ENCODE measurements around the gene PSMD14. TPM values are rescaled to one million over a fixed set of nuclear protein-coding genes. Genes with fewer than 3 reads are reported as not detected.

PSMD14 gene
- total and polyA plus RNA-seq, 2 of the 13 experiments (the other 11 are each of a cell fraction or from before 2014, with no cell fraction given) = 60.6 to 149 TPM

- TF ChIP-seq, protein P1, sequence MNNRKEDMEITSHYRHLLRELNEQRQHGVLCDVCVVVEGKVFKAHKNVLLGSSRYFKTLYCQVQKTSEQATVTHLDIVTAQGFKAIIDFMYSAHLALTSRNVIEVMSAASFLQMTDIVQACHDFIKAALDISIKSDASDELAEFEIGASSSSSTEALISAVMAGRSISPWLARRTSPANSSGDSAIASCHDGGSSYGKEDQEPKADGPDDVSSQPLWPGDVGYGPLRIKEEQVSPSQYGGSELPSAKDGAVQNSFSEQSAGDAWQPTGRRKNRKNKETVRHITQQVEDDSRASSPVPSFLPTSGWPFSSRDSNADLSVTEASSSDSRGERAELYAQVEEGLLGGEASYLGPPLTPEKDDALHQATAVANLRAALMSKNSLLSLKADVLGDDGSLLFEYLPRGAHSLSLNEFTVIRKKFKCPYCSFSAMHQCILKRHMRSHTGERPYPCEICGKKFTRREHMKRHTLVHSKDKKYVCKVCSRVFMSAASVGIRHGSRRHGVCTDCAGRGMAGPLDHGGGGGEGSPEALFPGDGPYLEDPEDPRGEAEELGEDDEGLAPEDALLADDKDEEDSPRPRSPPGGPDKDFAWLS (CRISPR knock-in tag; IDR thresholded peaks at IDR 0.05; ENCODE audit: borderline replicate concordance) = no peak
These were observed 76.6 kb downstream of the PSMD14 start (continued) for GRCh38 chr2:161384864-161385263.

DNA sequence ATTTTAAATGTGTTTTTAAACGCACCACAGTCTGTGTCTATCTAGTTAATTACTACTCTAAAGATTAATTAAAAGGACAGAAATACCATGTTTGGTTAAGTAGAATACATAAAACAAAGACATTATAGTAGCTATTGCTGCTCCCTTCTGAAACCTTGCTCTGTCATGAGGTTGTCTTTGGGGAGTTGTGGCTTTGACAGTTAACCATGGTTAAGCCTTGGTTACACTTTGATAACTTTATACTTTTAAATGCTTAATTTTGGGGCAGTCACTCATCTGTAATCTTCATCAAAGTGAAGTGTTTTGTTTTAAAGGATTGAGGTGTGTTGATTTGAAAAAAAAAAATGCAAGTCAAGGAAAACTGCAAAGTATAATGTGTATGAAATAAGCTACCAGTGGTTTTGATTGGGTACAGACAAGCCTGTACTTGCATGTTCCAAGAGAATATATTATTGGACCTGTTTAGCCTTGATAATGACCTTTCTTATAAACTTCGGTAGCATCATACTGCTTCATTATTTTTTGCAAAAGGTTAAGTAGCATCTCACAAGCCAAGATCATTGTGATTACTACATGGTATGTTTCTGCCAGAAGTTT lies 78.1 kb downstream of the PSMD14 start:
- WGBS (ENCODE audit: low lambda C conversion rate) = 96% methylated on average over 2 of the region's 2 CpGs
- ChIA-PET CTCF (ENCODE audit: low intra/inter-chr PET ratio, low total read pairs) (no interaction called here), POLR2A (no interaction called here)
- no TSS peak for BruUV-seq (replicated peaks)
- in situ Hi-C loops (cut with HindIII; ENCODE audit: extremely low pct_ligation_motif_present, low pct_unique_long_range_greater_than_20kb) = no loop called here
- H3K9me3 ChIP-seq (ENCODE audit: low read length) = no peaks in the 10 kb centered on the region
- no peaks in the 10 kb centered on the region for H4K20me1 ChIP-seq (ENCODE audit: insufficient read depth, low read length)
- H3K4me2 ChIP-seq (ENCODE audit: low read depth, low read length) = no peak overlapping the region
- no peaks in the 10 kb centered on the region for H3K4me1 ChIP-seq (ENCODE audit: insufficient read depth, low read length)
- FAIRE-seq (no peak), ATAC-seq (no peak), DNase-seq (ENCODE audit: low spot score) (no peak)
- no peak overlapping the region for H3K4me3 ChIP-seq (replicated peaks in 1 of 3; ENCODE audit: insufficient read depth in 1 of 3, low read depth in 2 of 3, low read length in 3 of 3)
- intact Hi-C loops (cut with micrococcal nuclease; ENCODE audit: unreplicated experiment) = no loop called here
- no peak overlapping the region for H2AFZ ChIP-seq (ENCODE audit: low read length)
- no peak overlapping the region for H3K27ac ChIP-seq (ENCODE audit: extremely low read length, insufficient read depth, low read length)
- H3K9ac ChIP-seq (ENCODE audit: insufficient read depth, low read depth, low read length) = no peak overlapping the region
- H3K27me3 ChIP-seq (ENCODE audit: control insufficient read depth in 1 of 2, insufficient read depth in 2 of 2, low read length in 2 of 2) = no peaks in the 10 kb centered on the region
- peaks cover 4 to 23% of the 10 kb centered on the region in 2 experiments; a peak in 3 of 5 replicates for H3K36me3 ChIP-seq (replicated peaks in 1 of 2; ENCODE audit: control insufficient read depth in 1 of 2, insufficient read depth in 2 of 2, low read length in 2 of 2)
- no peaks in the 10 kb centered on the region for H3K79me2 ChIP-seq (ENCODE audit: insufficient read depth, low read length)
- TF ChIP-seq, protein P2, sequence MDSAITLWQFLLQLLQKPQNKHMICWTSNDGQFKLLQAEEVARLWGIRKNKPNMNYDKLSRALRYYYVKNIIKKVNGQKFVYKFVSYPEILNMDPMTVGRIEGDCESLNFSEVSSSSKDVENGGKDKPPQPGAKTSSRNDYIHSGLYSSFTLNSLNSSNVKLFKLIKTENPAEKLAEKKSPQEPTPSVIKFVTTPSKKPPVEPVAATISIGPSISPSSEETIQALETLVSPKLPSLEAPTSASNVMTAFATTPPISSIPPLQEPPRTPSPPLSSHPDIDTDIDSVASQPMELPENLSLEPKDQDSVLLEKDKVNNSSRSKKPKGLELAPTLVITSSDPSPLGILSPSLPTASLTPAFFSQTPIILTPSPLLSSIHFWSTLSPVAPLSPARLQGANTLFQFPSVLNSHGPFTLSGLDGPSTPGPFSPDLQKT (CRISPR knock-in tag; IDR thresholded peaks at IDR 0.05; ENCODE audit: borderline replicate concordance) = no peak
- no peak for TF ChIP-seq TBX3 (IDR thresholded peaks at IDR 0.05; ENCODE audit: borderline replicate concordance)
- TF ChIP-seq HMG20A (CRISPR knock-in tag; IDR thresholded peaks at IDR 0.05; ENCODE audit: borderline replicate concordance) = no peak
- TF ChIP-seq SMAD1 (CRISPR knock-in tag; IDR thresholded peaks at IDR 0.05; ENCODE audit: borderline replicate concordance, low read depth) = no peak
- TF ChIP-seq, protein P3, sequence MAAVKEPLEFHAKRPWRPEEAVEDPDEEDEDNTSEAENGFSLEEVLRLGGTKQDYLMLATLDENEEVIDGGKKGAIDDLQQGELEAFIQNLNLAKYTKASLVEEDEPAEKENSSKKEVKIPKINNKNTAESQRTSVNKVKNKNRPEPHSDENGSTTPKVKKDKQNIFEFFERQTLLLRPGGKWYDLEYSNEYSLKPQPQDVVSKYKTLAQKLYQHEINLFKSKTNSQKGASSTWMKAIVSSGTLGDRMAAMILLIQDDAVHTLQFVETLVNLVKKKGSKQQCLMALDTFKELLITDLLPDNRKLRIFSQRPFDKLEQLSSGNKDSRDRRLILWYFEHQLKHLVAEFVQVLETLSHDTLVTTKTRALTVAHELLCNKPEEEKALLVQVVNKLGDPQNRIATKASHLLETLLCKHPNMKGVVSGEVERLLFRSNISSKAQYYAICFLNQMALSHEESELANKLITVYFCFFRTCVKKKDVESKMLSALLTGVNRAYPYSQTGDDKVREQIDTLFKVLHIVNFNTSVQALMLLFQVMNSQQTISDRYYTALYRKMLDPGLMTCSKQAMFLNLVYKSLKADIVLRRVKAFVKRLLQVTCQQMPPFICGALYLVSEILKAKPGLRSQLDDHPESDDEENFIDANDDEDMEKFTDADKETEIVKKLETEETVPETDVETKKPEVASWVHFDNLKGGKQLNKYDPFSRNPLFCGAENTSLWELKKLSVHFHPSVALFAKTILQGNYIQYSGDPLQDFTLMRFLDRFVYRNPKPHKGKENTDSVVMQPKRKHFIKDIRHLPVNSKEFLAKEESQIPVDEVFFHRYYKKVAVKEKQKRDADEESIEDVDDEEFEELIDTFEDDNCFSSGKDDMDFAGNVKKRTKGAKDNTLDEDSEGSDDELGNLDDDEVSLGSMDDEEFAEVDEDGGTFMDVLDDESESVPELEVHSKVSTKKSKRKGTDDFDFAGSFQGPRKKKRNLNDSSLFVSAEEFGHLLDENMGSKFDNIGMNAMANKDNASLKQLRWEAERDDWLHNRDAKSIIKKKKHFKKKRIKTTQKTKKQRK (IDR thresholded peaks at IDR 0.05; ENCODE audit: low read length) = no peak
- TF ChIP-seq ZNF784 (CRISPR knock-in tag; IDR thresholded peaks at IDR 0.05; ENCODE audit: borderline replicate concordance) = no peak
- no peak for TF ChIP-seq ARNT2 (CRISPR knock-in tag; IDR thresholded peaks at IDR 0.05; ENCODE audit: low read depth)
- TF ChIP-seq ZNF782 (CRISPR knock-in tag; IDR thresholded peaks at IDR 0.05; ENCODE audit: borderline replicate concordance) = no peak
- no peak for TF ChIP-seq ZNF790 (CRISPR knock-in tag; IDR thresholded peaks at IDR 0.05; ENCODE audit: borderline replicate concordance)
- no peak for TF ChIP-seq SAFB2 (CRISPR knock-in tag; IDR thresholded peaks at IDR 0.05; ENCODE audit: borderline replicate concordance, low read depth)
- TF ChIP-seq ZNF383 (CRISPR knock-in tag; IDR thresholded peaks at IDR 0.05; ENCODE audit: borderline replicate concordance) = no peak
- no peak for TF ChIP-seq RXRB (CRISPR knock-in tag; IDR thresholded peaks at IDR 0.05; ENCODE audit: borderline replicate concordance)
- TF ChIP-seq, protein P4, sequence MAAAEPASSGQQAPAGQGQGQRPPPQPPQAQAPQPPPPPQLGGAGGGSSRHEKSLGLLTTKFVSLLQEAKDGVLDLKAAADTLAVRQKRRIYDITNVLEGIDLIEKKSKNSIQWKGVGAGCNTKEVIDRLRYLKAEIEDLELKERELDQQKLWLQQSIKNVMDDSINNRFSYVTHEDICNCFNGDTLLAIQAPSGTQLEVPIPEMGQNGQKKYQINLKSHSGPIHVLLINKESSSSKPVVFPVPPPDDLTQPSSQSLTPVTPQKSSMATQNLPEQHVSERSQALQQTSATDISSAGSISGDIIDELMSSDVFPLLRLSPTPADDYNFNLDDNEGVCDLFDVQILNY (CRISPR knock-in tag; conservative IDR thresholded peaks at IDR 0.05) = no peak

All from HepG2 (cell line).